Astrocyte (in vitro differentiated cells and primary cell): ENCODE data around the gene CDH23. TPM values are rescaled to one million over a fixed set of nuclear protein-coding genes. Genes with fewer than 3 reads are reported as not detected.

Source experiments
- DNase-seq: peaks from one replicate; pipeline ENCODE4 v3.0.0-alpha.2; 2010; ENCODE audit warnings: low read depth
- FAIRE-seq: peaks from 2 replicates; lab custom pipeline; 2011; peaks lifted over from hg19 to GRCh38; lab: Jason Lieb, UNC
- H2AFZ ChIP-seq: 2 replicates; pipeline ENCODE4 v1.6.0; 2012; ENCODE audit warnings: low read depth, low read length, inconsistent platforms
- H3K27ac ChIP-seq: 2 replicates; pipeline ENCODE4 v1.5.1; 2011; ENCODE audit warnings: low read depth, low read length, inconsistent platforms
- H3K27me3 ChIP-seq: 2 replicates; pipeline ENCODE4 v1.6.0; 2011; ENCODE audit warnings: low read length, inconsistent platforms; ENCODE audit not compliant: insufficient read depth
- H3K36me3 ChIP-seq: 2 replicates; pipeline ENCODE4 v1.5.1; 2011; ENCODE audit warnings: low read length, inconsistent platforms; ENCODE audit not compliant: insufficient read depth
- H3K4me1 ChIP-seq: 2 replicates; pipeline ENCODE4 v1.5.1; 2011; ENCODE audit warnings: low read length, inconsistent platforms; ENCODE audit not compliant: insufficient read depth
- H3K4me2 ChIP-seq: 2 replicates; pipeline ENCODE4 v1.6.0; 2012; ENCODE audit warnings: low read length, inconsistent platforms
- H3K4me3 ChIP-seq: 2 replicates; pipeline ENCODE4 v1.5.1; 2011; ENCODE audit warnings: low read depth, mild to moderate bottlenecking, low read length, inconsistent platforms; ENCODE audit not compliant: insufficient read depth
- H3K79me2 ChIP-seq: 2 replicates; pipeline ENCODE4 v1.6.0; 2012; ENCODE audit warnings: mild to moderate bottlenecking, low read length, inconsistent platforms; ENCODE audit not compliant: insufficient read depth
- H3K9ac ChIP-seq: 2 replicates; pipeline ENCODE4 v1.6.0; 2012; ENCODE audit warnings: mild to moderate bottlenecking, low read length, inconsistent platforms
- H3K9me3 ChIP-seq: 2 replicates; pipeline ENCODE4 v1.5.1; 2012; ENCODE audit warnings: low read depth, mild to moderate bottlenecking, low read length, inconsistent platforms; ENCODE audit not compliant: insufficient read depth
- H4K20me1 ChIP-seq: 2 replicates; pipeline ENCODE4 v1.6.0; 2012; ENCODE audit warnings: low read length, inconsistent platforms; ENCODE audit not compliant: insufficient read depth
- H3K27ac Mint-ChIP-seq: one replicate; pipeline ENCODE4 v1.8.0; 2021; ENCODE audit warnings: mild to moderate bottlenecking, mixed read lengths; ENCODE audit not compliant: unreplicated experiment
- H3K27me3 Mint-ChIP-seq: one replicate; pipeline ENCODE4 v1.8.0; 2021; ENCODE audit warnings: low read depth, mixed read lengths; ENCODE audit not compliant: unreplicated experiment
- H3K36me3 Mint-ChIP-seq: one replicate; pipeline ENCODE4 v1.8.0; 2021; ENCODE audit warnings: low read depth, mixed read lengths; ENCODE audit not compliant: unreplicated experiment
- H3K4me1 Mint-ChIP-seq: one replicate; pipeline ENCODE4 v1.8.0; 2021; ENCODE audit warnings: low read depth, mixed read lengths; ENCODE audit not compliant: unreplicated experiment
- H3K4me3 Mint-ChIP-seq: one replicate; pipeline ENCODE4 v1.8.0; 2021; ENCODE audit warnings: mild to moderate bottlenecking, moderate library complexity, mixed read lengths; ENCODE audit not compliant: unreplicated experiment
- H3K9me3 Mint-ChIP-seq: one replicate; pipeline ENCODE4 v1.8.0; 2021; ENCODE audit warnings: mild to moderate bottlenecking, mixed read lengths; ENCODE audit not compliant: unreplicated experiment
- CTCF ChIP-seq: IDR thresholded peaks from 2 replicates; pipeline ENCODE4 v1.5.1; 2011; ENCODE audit warnings: low read depth, mild to moderate bottlenecking, inconsistent platforms, low read length, moderate library complexity; ENCODE audit not compliant: insufficient read depth
- EZH2 ChIP-seq: IDR thresholded peaks from 2 replicates; pipeline ENCODE4 v1.6.1; 2012; ENCODE audit warnings: mild to moderate bottlenecking, low read length, inconsistent platforms; ENCODE audit not compliant: insufficient read depth
- total RNA-seq: library from RNA; stranded (reverse); gene quantifications from 2 replicates; pipeline ENCODE4 v1.2.1, GENCODE V29; 2021

The CDH23 gene
- total RNA-seq, 1 donor from 2014 or later: not detected

- Histone ChIP-seq H3K27ac (no peak overlapping the region), H3K36me3 (no peaks in the 10 kb centered on the region), H3K4me1 (peaks cover 3% of the 10 kb centered on the region), H3K9ac (no peak overlapping the region), H4K20me1 (no peaks in the 10 kb centered on the region), H3K79me2 (no peaks in the 10 kb centered on the region), H3K27me3 (peaks cover 8% of the 10 kb centered on the region), H3K4me3 (no peak overlapping the region), H3K4me2 (no peak overlapping the region), H2AFZ (no peak overlapping the region), H3K9me3 (no peaks in the 10 kb centered on the region)
- no peaks in the 10 kb centered on the region for H3K4me1 Mint-ChIP-seq
- H3K36me3 Mint-ChIP-seq: no peaks in the 10 kb centered on the region
- TF ChIP-seq EZH2 (no peak), CTCF (peak; percentile 62)
- DNase-seq (no peak), FAIRE-seq (no peak)
- H3K27ac Mint-ChIP-seq: no peak overlapping the region
- H3K9me3 Mint-ChIP-seq: no peaks in the 10 kb centered on the region
- peaks cover 36% of the 10 kb centered on the region for H3K27me3 Mint-ChIP-seq
- H3K4me3 Mint-ChIP-seq: no peak overlapping the region
These were observed 311.6 kb downstream of the CDH23 start for GRCh38 chr10:71708301-71708703.

- peaks cover 2% of the 10 kb centered on the region for H3K9me3 Mint-ChIP-seq
- peaks cover 5% of the 10 kb centered on the region for H3K4me1 Mint-ChIP-seq
- no peaks in the 10 kb centered on the region for H3K79me2 ChIP-seq
- no peak overlapping the region for H3K4me3 ChIP-seq
- H3K27me3 Mint-ChIP-seq: peaks cover 38% of the 10 kb centered on the region
- H3K9me3 ChIP-seq: no peaks in the 10 kb centered on the region
- no peaks in the 10 kb centered on the region for H3K36me3 Mint-ChIP-seq
- no peaks in the 10 kb centered on the region for H4K20me1 ChIP-seq
- H3K27ac Mint-ChIP-seq: no peak overlapping the region
- TF ChIP-seq EZH2 (no peak), CTCF (no peak)
- no peak overlapping the region for H2AFZ ChIP-seq
- no peak overlapping the region for H3K27ac ChIP-seq
- H3K4me1 ChIP-seq: peaks cover 7% of the 10 kb centered on the region
- no peak overlapping the region for H3K4me2 ChIP-seq
- no peak overlapping the region for H3K9ac ChIP-seq
- no peaks in the 10 kb centered on the region for H3K36me3 ChIP-seq
- H3K4me3 Mint-ChIP-seq: no peak overlapping the region
- FAIRE-seq (no peak), DNase-seq (no peak)
- peaks cover 8% of the 10 kb centered on the region for H3K27me3 ChIP-seq
These were observed 312.5 kb downstream of the CDH23 start for GRCh38 chr10:71708897-71709882.

GRCh38 chr10:71710519-71710918, 313.8 kb downstream of the CDH23 start:
- FAIRE-seq (no peak), DNase-seq (no peak)
- H3K4me1 Mint-ChIP-seq: peaks cover 6% of the 10 kb centered on the region
- Histone ChIP-seq H2AFZ (no peak overlapping the region), H3K9ac (no peak overlapping the region), H3K9me3 (no peaks in the 10 kb centered on the region), H3K4me1 (peaks cover 7% of the 10 kb centered on the region), H3K27me3 (peaks cover 8% of the 10 kb centered on the region), H4K20me1 (no peaks in the 10 kb centered on the region), H3K4me2 (no peak overlapping the region), H3K79me2 (no peaks in the 10 kb centered on the region), H3K36me3 (no peaks in the 10 kb centered on the region), H3K4me3 (no peak overlapping the region), H3K27ac (no peak overlapping the region)
- H3K27ac Mint-ChIP-seq: no peak overlapping the region
- H3K27me3 Mint-ChIP-seq: peaks cover 38% of the 10 kb centered on the region
- H3K36me3 Mint-ChIP-seq: no peaks in the 10 kb centered on the region
- H3K9me3 Mint-ChIP-seq: peaks cover 2% of the 10 kb centered on the region
- TF ChIP-seq EZH2 (no peak), CTCF (no peak)
- no peak overlapping the region for H3K4me3 Mint-ChIP-seq
